Epithelial cell of esophagus (primary cell): ENCODE measurements around the gene WDR82.

Experiments used
- DNase-seq: peaks from one replicate; pipeline ENCODE4 v3.0.0; 2010; ENCODE audit warnings: low read depth
- H3K4me3 ChIP-seq: 2 replicates; pipeline ENCODE4 v1.5.1; 2011; ENCODE audit warnings: mild to moderate bottlenecking, low read length, control low read depth
- CTCF ChIP-seq: IDR thresholded peaks from 2 replicates; pipeline ENCODE4 v1.5.1; 2011; ENCODE audit warnings: low read depth, mild to moderate bottlenecking, low read length, control low read depth, inconsistent platforms; ENCODE audit not compliant: insufficient read depth; ENCODE audit errors: missing control alignments

The WDR82 gene

GRCh38 chr3:52292247-52293065 lies 14.0 kb upstream of the WDR82 start:
- H3K4me3 ChIP-seq = no peak overlapping the region
- TF ChIP-seq CTCF = no peak
- peak; percentile 35 for DNase-seq

GRCh38 chr3:52291508-52292181 lies 13.2 kb upstream of the WDR82 start:
- DNase-seq = peak; percentile 33
- TF ChIP-seq CTCF = peak; percentile 53

GRCh38 chr3:52290596-52291507 lies 12.4 kb upstream of the WDR82 start:
- no peak overlapping the region for H3K4me3 ChIP-seq
- no peak for DNase-seq
- TF ChIP-seq CTCF = no peak

More at GRCh38 chr3:52291508-52292181, 13.2 kb upstream of the WDR82 start:
- H3K4me3 ChIP-seq = no peak overlapping the region

GRCh38 chr3:52289747-52290595 lies 11.5 kb upstream of the WDR82 start:
- DNase-seq = no peak
- H3K4me3 ChIP-seq = no peak overlapping the region
- no peak for TF ChIP-seq CTCF

- no peak overlapping the region for H3K4me3 ChIP-seq
- DNase-seq = no peak
- TF ChIP-seq CTCF = no peak
Observed at GRCh38 chr3:52289338-52289746, 10.9 kb upstream of the WDR82 start.

GRCh38 chr3:52288674-52289073 lies 10.2 kb upstream of the WDR82 start:
- peak overlapping the region; percentile 91 for H3K4me3 ChIP-seq
- no peak for DNase-seq
- TF ChIP-seq CTCF = no peak
